ENCODE results near the gene GSTT2. TPM values are rescaled to one million over a fixed set of nuclear protein-coding genes. Genes with fewer than 3 reads are reported as not detected.
"Not testable (repeated sequence)": the region's sequence is repeated elsewhere in the genome, so short reads cannot be mapped to it uniquely, and the experiment has no call there.

GSTT2 gene
- total and polyA plus RNA-seq, 2 experiments from 2014 or later: 0.44 TPM; not detected in 1

DNA sequence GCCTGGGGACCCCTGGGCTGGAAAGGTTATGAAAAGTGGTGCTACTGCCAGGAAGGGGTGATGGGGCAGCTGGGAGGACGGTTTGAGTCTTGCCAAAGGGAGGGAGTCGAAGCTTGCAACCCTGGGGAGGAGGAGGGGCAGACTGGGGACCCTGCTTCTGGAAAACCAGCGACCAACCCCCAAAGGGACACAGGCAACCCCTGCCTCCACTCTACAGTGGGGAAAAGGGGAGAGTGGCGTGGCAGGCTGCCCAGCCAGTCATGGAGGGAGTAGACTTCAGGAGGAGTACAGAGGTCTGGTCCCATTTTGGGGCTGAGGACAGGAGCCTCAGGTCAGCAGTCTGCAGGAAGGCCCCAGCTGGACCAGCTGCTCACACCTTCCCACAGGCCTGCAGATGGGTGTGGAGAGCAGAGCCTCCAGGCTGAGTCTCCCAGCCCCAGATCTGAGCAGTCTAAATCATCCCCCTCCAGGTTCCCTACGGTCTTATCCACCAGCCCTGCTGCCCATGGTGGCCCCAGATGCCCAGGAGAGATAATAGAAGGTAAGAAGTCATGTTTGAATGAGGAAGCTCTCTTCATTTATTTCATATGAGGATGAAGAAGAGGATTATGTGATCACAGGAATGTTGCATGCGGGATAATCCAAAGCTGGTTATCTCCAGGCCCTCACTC, 9.0 kb upstream of the GSTT2 start:
- H2AFZ ChIP-seq: no peak overlapping the region
- 0 out of 2 replicates have a peak, but pooled peaks cover 5% of the 10 kb centered on the region for H3F3A ChIP-seq (replicated peaks; ENCODE audit: low read depth)
- H3K4me2 ChIP-seq: no peak overlapping the region
- H3K27ac Mint-ChIP-seq: no peak overlapping the region
- H3K79me2 ChIP-seq (replicated peaks; ENCODE audit: insufficient read depth): peaks cover 5% of the 10 kb centered on the region; the same call in 1 of the 2 replicates
- H3K27ac ChIP-seq (ENCODE audit: low read depth): no peak overlapping the region
- H3K4me3 ChIP-seq: no peak overlapping the region
- no peaks in the 10 kb centered on the region for H3K4me1 ChIP-seq (ENCODE audit: insufficient read depth)
- peaks cover 2% of the 10 kb centered on the region for H3K27me3 Mint-ChIP-seq (ENCODE audit: insufficient read depth, low read depth, poor library complexity)
- DNase-seq (ENCODE audit: low spot score): no peak
- peaks cover 30% of the 10 kb centered on the region for H3K36me3 Mint-ChIP-seq (ENCODE audit: low read depth)
- H3K4me1 Mint-ChIP-seq: no peaks in the 10 kb centered on the region
- H3K36me3 ChIP-seq (ENCODE audit: insufficient read depth): no peaks in the 10 kb centered on the region
- no peak overlapping the region for H3K4me3 Mint-ChIP-seq
- H3K27me3 ChIP-seq (ENCODE audit: insufficient read depth): no peaks in the 10 kb centered on the region
- no peaks in the 10 kb centered on the region; the same call in 1 of the 2 replicates for H4K20me1 ChIP-seq (replicated peaks; ENCODE audit: insufficient read depth)
- no peak for ATAC-seq
- no peaks in the 10 kb centered on the region; the same call in 2 of the 3 replicates for H3K9me3 Mint-ChIP-seq
- TF ChIP-seq, protein P1, sequence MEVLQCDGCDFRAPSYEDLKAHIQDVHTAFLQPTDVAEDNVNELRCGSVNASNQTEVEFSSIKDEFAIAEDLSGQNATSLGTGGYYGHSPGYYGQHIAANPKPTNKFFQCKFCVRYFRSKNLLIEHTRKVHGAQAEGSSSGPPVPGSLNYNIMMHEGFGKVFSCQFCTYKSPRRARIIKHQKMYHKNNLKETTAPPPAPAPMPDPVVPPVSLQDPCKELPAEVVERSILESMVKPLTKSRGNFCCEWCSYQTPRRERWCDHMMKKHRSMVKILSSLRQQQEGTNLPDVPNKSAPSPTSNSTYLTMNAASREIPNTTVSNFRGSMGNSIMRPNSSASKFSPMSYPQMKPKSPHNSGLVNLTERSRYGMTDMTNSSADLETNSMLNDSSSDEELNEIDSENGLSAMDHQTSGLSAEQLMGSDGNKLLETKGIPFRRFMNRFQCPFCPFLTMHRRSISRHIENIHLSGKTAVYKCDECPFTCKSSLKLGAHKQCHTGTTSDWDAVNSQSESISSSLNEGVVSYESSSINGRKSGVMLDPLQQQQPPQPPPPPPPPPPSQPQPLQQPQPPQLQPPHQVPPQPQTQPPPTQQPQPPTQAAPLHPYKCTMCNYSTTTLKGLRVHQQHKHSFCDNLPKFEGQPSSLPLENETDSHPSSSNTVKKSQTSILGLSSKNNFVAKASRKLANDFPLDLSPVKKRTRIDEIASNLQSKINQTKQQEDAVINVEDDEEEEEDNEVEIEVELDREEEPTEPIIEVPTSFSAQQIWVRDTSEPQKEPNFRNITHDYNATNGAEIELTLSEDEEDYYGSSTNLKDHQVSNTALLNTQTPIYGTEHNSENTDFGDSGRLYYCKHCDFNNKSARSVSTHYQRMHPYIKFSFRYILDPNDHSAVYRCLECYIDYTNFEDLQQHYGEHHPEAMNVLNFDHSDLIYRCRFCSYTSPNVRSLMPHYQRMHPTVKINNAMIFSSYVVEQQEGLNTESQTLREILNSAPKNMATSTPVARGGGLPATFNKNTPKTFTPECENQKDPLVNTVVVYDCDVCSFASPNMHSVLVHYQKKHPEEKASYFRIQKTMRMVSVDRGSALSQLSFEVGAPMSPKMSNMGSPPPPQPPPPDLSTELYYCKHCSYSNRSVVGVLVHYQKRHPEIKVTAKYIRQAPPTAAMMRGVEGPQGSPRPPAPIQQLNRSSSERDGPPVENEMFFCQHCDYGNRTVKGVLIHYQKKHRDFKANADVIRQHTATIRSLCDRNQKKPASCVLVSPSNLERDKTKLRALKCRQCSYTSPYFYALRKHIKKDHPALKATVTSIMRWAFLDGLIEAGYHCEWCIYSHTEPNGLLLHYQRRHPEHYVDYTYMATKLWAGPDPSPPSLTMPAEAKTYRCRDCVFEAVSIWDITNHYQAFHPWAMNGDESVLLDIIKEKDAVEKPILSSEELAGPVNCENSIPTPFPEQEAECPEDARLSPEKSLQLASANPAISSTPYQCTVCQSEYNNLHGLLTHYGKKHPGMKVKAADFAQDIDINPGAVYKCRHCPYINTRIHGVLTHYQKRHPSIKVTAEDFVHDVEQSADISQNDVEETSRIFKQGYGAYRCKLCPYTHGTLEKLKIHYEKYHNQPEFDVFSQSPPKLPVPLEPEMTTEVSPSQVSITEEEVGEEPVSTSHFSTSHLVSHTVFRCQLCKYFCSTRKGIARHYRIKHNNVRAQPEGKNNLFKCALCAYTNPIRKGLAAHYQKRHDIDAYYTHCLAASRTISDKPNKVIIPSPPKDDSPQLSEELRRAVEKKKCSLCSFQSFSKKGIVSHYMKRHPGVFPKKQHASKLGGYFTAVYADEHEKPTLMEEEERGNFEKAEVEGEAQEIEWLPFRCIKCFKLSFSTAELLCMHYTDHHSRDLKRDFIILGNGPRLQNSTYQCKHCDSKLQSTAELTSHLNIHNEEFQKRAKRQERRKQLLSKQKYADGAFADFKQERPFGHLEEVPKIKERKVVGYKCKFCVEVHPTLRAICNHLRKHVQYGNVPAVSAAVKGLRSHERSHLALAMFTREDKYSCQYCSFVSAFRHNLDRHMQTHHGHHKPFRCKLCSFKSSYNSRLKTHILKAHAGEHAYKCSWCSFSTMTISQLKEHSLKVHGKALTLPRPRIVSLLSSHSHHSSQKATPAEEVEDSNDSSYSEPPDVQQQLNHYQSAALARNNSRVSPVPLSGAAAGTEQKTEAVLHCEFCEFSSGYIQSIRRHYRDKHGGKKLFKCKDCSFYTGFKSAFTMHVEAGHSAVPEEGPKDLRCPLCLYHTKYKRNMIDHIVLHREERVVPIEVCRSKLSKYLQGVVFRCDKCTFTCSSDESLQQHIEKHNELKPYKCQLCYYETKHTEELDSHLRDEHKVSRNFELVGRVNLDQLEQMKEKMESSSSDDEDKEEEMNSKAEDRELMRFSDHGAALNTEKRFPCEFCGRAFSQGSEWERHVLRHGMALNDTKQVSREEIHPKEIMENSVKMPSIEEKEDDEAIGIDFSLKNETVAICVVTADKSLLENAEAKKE (CRISPR knock-in tag; IDR thresholded peaks at IDR 0.05): no peak
- no peak for TF ChIP-seq EZH2 (IDR thresholded peaks at IDR 0.05; ENCODE audit: low read depth, unreplicated experiment)
- TF ChIP-seq ZNF114 (CRISPR knock-in tag; IDR thresholded peaks at IDR 0.05): no peak
- TF ChIP-seq, protein P2, sequence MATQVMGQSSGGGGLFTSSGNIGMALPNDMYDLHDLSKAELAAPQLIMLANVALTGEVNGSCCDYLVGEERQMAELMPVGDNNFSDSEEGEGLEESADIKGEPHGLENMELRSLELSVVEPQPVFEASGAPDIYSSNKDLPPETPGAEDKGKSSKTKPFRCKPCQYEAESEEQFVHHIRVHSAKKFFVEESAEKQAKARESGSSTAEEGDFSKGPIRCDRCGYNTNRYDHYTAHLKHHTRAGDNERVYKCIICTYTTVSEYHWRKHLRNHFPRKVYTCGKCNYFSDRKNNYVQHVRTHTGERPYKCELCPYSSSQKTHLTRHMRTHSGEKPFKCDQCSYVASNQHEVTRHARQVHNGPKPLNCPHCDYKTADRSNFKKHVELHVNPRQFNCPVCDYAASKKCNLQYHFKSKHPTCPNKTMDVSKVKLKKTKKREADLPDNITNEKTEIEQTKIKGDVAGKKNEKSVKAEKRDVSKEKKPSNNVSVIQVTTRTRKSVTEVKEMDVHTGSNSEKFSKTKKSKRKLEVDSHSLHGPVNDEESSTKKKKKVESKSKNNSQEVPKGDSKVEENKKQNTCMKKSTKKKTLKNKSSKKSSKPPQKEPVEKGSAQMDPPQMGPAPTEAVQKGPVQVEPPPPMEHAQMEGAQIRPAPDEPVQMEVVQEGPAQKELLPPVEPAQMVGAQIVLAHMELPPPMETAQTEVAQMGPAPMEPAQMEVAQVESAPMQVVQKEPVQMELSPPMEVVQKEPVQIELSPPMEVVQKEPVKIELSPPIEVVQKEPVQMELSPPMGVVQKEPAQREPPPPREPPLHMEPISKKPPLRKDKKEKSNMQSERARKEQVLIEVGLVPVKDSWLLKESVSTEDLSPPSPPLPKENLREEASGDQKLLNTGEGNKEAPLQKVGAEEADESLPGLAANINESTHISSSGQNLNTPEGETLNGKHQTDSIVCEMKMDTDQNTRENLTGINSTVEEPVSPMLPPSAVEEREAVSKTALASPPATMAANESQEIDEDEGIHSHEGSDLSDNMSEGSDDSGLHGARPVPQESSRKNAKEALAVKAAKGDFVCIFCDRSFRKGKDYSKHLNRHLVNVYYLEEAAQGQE (IDR thresholded peaks at IDR 0.05; ENCODE audit: unreplicated experiment): no peak
- TF ChIP-seq STAT1 (IDR thresholded peaks at IDR 0.05; ENCODE audit: unreplicated experiment): no peak
- TF ChIP-seq JUNB (IDR thresholded peaks at IDR 0.05; ENCODE audit: unreplicated experiment): no peak
- no peak for TF ChIP-seq ZNF331 (CRISPR knock-in tag; IDR thresholded peaks at IDR 0.05; ENCODE audit: low read depth)
- no peak for TF ChIP-seq CREB1 (CRISPR knock-in tag; IDR thresholded peaks at IDR 0.05; ENCODE audit: low read depth)
- no peaks in the 10 kb centered on the region for H3K9me2 ChIP-seq (ENCODE audit: insufficient read depth)

DNA sequence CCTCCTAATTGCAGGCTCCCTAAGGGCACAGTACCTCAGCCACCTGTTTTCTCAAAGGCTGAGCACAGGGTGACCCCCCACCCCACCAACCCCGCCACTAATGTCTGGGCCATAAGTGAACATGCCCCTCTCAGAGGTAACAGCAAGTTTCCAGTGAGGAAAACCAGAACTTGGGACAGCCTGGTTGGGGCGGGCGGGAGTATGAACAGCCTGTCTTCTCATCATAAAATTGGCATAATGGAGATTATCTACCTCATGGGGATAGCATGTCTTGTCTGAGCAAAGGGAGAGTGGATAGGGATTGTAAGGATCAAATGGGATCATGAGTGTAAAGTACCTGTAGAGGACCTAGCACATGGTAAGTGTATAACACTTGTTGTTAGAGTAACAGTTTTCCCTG, 8.0 kb upstream of the GSTT2 start:
- not testable (repeated sequence) for H3K27me3 Mint-ChIP-seq (ENCODE audit: insufficient read depth, low read depth, poor library complexity); DNase-seq (ENCODE audit: low spot score); H3K4me3 ChIP-seq; H3K4me1 Mint-ChIP-seq; H3K36me3 ChIP-seq (ENCODE audit: insufficient read depth); H4K20me1 ChIP-seq (replicated peaks; ENCODE audit: insufficient read depth); H3K27ac ChIP-seq (ENCODE audit: low read depth); H3K4me2 ChIP-seq; ATAC-seq; H2AFZ ChIP-seq; H3F3A ChIP-seq (replicated peaks; ENCODE audit: low read depth); H3K9me3 Mint-ChIP-seq; H3K27ac Mint-ChIP-seq; H3K27me3 ChIP-seq (ENCODE audit: insufficient read depth); H3K4me1 ChIP-seq (ENCODE audit: insufficient read depth); H3K9me2 ChIP-seq (ENCODE audit: insufficient read depth); H3K79me2 ChIP-seq (replicated peaks; ENCODE audit: insufficient read depth)
- H3K36me3 Mint-ChIP-seq (ENCODE audit: low read depth): peaks cover 30% of the 10 kb centered on the region
- peak overlapping the region; percentile 46; the same call in 1 of the 3 replicates for H3K4me3 Mint-ChIP-seq

All from GM23338 (cell line).